ENCODE data around the gene IMP4.

DNA sequence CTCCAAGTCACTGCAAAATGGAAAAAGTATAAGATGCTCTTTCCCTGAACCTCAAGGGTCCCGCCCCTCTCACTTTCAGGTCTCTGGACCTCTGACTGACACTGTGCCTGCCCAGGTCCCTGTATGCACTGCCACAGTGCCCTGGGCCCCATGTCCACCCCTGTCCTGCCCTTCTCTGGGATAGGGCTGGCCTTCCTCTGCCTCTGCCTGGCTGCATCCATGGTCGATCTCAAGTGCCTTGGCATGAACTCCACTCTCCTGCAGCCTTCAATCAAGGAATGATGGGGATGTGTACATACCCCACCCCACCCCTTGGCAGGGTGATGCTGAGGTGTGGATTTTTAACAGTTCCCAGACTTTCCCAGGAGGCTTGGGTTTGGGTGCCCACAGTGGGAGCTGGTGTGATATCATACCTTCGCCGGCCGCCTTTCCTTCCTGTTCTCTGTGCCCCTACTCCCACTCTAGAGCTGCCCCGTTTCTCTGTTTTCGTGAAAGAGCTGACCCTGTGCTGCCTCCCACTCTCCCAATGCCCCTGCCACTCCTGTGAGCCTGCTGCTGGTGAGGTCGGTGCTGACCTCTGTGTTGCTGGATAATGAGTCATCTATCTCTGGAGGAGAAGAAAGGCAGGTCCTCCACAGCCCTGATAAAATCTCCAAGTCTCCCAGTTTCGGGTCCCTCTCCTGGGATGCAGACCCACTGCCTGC, 32.0 kb downstream of the IMP4 start:
- TF ChIP-seq POLR2A (IDR thresholded peaks at IDR 0.05) = no peak
- TF ChIP-seq, protein P1, sequence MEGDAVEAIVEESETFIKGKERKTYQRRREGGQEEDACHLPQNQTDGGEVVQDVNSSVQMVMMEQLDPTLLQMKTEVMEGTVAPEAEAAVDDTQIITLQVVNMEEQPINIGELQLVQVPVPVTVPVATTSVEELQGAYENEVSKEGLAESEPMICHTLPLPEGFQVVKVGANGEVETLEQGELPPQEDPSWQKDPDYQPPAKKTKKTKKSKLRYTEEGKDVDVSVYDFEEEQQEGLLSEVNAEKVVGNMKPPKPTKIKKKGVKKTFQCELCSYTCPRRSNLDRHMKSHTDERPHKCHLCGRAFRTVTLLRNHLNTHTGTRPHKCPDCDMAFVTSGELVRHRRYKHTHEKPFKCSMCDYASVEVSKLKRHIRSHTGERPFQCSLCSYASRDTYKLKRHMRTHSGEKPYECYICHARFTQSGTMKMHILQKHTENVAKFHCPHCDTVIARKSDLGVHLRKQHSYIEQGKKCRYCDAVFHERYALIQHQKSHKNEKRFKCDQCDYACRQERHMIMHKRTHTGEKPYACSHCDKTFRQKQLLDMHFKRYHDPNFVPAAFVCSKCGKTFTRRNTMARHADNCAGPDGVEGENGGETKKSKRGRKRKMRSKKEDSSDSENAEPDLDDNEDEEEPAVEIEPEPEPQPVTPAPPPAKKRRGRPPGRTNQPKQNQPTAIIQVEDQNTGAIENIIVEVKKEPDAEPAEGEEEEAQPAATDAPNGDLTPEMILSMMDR (IDR thresholded peaks at IDR 0.05) = no peak
